Measurements from ENCODE around the gene IGLL5.
A peak's percentile ranks its signal among the peaks of the same experiment; 100 is the strongest.

IGLL5 gene

DNA sequence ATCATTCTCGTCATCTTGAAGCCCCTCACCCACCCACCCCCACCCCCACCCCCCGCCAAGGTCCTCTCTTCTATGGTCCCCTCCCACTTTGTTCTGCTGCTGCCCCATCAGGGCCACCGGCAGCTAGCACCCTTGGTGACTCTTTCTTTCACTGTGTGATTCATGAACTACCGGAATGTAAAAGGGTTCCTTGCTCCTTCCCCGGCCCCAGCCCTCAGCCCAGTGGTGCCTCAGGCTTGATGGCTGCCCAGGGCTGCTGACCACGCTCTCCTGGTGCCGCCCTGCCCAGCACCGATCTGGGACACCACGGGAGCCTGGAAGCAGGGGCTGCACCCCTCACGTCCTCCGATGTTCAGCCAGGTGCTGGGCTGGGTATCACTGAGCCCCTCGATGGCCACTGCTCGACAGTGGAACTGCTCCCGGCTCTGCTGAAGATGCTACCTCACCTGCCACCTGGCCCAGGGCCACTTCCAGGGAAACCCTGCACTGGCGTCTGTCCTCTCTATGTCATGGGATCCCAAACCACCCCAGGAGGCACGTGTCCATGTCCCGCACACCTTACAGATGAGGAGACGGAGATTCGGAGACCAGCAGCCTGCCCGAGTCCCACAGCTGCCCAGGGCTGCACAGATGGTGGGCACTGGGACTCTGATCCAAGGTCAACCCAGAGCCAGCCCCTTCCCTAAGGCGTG lies 39.7 kb downstream of the IGLL5 start:
- no peak for DNase-seq (ENCODE audit: low spot score)

DNA sequence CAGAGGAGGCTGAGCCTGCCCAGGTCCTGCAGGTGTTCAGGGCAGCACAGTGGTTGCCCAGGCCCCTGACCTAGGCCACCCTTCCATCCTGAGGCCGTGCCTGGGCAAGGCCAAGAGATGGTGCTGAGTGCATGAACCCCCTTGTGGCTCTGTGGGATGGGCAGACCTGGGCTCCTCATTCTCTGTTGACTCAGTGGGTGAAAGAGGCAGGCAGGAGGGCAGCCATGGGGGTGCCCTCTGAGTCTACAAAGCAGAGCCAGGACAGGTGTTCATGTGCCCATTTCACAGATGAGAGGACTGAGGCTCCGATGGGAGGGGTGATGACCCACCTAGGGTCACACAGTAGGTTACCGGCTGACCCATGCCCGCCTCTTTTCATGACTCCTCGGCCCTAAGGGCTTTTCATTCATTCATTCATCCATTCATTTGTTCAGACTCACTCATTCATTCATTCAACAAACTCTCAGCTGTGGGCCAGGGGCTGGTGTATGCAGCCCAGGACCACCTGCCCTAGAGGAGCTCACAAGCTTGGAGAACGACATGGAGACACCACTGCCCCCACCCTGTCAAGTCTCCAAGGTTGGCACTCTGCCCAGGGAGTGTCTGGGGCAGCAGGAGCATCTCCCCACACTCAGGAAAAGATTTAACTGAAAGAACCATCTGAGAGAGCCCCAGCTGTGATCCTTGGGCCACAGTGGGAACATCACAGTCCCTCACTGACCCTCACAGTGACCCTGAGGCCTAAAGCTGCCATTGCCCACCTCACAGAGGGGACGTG lies 40.5 kb downstream of the IGLL5 start:
- no peak for DNase-seq (ENCODE audit: low spot score)

DNA sequence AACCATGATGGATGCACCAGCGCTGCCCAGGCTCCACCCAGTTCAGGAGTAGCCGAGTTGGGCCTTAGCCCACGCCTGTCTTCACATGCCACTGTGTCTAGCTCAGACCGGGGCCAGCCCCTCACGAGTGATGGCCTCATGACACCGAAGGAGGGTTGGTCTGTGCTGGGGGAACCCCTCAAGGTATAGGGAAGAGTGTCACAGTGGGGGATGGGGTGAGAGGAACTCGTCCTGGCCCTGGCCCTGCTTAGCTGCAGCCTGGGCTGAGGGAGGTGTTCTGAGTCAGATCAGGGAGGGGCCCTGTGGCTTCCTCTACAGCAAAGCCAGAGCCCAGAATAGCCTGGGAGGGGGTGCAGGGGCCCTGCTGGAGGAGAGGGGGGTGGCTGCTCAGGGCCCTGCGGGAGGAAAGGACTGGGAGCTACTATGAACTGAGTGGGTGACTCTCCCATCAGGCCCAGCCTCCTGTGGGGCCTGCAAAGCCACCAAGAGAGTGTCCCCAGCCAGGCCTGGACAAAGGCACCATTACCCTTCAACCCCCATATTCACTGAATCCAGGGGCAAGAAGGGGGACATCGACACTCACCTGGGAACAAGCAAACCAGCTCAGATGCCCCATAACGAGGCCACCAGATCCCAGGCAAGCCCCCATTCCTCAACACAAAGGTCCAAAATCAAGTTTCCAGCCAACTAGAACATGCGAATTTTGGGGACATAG lies 41.2 kb downstream of the IGLL5 start:
- peak; percentile 64 for DNase-seq (ENCODE audit: low spot score)

DNA sequence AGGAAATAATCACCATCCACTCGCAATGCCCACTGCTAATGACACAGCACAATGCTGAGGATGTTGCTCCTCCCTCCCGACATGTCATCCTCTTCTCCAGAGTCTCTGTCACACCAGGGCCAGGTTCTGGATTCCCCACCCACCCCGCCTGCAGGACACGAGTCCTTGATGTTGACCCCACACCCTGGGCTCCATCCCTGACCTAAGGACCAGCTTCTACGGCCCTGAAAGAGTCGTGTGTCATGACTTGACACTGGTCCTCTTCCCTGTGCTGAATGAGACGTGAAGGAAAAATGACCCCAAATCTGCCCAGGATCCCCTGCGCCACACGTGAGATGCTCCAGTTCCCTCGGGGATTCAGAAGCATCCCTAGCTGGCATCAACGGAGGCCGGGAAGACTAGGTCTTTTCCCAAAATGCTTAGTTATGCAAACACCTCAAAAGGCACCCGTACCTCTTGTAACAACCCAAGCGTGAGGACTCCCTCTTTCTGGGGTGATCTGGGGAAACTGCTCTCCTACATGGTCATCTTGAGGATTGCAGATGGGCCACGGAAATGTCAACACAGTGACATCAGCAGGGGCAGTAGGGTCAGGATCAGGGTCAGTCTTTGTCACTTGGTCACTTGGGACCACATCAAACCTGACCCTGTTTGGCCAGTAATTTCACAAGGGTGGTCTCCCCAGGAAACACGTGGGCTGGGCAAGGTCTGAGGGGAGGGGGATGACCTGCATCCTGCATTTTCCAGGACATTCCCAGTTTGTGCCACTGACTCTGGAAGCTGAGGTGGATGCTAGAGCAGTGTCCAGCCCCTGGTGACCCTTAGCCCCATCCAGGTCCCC lies 42.0 kb downstream of the IGLL5 start:
- DNase-seq (ENCODE audit: low spot score) = no peak

DNA sequence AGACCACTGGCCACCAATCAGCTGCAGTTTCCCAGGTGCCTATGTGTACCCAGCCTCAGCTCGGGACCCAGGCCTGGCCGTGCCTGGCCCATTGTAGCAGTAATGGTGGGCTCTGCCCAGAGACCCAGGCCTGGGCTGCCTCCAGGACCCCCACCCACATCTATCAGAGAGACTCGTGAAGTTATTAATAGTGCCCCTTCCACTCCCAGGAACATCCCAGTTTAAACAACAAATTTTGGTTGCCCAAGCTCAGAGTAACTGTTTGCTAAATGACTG lies 42.5 kb downstream of the IGLL5 start:
- no peak for DNase-seq (ENCODE audit: low spot score)

DNA sequence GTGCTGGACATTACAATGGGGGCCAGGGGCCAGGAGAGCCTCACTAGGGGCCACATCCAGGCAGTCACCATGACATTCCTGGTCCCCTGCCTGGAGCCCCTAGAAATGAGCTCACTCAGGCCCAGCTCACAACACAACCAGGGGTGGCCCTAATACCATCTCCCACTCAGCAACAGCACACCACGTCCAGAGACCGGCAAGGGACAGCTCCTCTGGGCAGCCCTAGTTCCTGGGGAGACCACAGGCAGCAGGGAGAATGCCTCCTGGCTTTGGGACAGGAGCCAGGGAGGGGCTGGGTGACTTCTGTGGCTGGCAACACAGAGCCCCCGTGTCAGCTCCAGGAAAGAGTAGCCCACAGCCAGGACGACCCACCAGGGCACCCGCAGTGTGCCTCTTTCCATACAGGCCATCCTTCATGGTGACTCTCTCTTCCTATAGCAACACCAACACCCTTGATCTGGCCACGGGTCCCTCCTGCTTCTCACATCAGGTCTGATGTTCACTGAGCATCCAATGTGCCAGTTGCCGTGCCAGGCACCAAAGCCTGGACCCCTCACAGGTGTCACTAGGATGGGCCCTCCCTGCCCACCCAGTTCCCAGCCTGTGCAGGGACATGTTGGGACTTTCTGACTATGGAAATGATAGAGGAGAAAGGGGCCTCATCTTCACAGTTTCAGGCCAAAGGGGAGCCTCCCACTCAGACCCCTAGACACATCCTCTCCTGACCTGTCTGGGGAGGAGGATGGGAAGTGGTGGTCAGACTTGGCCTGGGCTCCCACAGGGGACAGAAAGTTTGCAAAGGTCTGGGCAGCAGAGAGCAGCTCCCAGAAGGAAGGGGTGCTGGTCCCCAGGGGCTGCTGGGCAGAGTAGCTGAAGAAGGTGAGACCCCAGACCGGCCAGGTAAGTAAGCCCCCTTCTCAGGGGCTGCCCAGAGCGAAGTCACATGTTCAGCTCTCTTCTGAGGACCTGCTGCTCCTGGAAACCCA lies 43.2 kb downstream of the IGLL5 start:
- no peak for DNase-seq (ENCODE audit: low spot score)

DNA sequence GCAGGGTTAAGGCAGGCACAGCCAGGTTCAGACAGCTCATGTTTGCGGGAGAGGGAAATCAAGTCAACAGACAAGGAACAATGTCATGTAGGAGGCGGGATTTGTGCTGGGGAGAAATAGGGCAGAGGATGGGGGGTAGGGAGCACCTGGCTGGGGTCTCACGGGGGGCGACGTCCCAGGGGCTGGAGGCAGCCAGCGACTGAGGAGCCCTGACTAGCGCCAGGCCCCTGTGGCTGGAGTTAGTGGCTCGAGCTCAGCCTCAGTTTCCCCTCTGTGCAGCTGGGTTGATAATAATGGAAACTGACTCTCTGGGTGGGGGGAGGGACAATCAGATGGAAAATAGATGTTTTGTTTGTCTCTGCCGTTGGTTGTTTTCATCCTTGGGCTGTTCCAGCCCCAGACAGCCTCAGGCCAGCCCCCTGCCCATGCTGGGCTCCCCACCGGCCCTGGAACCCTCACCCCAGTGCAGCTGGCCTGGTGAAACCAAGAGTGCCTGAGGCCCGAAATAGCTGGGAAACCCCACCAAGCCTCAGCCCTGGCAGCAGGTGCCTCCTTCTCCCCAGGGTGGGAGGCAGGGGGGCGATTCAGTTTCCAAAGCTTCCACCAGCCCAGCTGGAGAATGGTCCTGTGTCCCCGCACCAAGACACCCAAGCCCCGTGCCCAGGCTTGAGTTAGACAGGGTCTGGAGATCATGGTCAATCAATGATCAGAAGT lies 44.1 kb downstream of the IGLL5 start:
- no peak for DNase-seq (ENCODE audit: low spot score)

DNA sequence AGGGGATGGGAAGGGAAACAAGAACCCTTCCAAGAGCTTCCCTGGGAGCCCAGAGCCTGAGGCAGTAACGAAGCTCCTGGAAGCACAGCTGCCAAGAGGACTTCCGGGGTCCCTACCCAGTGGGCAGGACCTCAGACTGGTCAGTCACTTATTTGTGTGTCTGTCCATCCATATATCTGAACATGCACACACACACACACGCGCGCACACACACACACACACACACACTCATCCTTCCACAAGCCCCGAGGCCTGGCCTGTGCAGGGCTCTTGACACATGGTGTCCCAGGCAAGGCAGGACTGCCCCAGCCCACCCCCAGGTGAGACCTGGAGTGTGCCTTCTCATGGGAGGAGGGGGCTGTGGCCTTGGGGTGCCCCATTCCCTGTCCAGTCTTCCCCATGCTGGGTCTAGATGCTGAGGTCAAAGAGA lies 44.9 kb downstream of the IGLL5 start:
- DNase-seq (ENCODE audit: low spot score) = no peak

DNA sequence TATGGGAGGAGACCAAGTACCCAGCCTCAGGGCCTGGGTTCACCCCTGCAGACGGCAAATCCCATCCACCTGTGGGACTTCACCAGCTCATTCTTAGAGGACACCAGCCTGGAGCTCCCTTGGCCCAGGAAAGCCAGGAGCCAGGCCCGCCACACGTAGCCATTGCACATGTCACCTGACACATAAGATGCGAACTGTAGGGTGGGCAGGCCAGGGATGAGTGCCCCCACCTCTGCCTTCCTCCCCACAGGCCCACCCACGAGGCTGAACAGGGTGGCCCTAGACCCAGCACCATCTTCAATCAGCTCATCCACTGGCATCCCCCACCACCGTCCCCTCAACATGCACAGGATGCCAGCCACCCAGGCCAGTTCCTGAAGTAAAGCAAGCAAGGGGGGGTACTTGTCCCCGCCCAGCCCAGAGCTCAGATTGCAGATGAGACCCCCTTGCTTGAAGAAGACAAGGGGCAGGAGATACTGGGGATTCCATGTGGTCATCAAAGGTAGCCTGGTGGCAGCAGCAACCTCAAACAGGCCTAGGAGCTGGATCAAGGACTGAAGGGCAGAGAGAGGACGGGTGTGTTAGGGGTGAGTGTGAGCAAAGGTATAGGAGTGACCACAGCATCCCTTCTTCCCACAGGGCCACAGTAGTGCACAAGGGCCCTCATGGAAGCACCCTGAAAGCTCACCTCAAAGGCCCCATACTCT lies 45.6 kb downstream of the IGLL5 start:
- DNase-seq (ENCODE audit: low spot score) = no peak

DNA sequence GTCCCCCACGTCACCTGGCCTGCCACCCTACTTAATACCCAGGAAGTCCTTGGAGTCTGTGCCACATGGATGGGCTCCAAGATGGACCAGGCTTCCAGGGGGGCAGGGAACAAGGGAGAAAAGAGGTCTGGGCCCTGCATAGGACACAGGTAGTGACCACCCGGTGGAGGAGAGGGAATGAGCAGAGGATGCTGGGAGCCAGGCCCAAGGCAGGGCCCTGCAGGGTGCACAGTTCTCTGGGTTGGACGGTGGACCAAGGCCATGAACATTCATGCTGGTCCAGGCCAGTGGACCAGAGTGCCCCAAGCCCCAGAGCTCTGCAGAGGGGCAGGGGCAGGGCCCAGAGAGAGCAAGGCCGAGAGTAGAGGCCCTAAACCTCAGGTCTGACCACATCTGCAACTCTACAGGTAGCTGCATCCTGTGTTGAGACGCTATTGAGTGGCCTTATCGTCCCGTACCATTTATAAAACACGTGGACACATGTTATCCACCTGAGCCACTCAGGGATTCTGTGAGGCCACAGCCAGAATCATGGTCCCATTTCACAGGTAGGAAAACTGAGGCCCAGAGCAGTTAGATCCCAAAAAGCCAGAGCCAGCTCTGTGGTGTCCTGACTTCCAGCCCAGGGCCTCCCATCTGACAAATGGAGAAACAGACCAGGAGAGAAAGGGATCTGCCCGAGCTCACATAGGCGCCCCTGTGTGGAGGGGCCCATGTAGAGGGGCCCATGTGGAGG lies 46.4 kb downstream of the IGLL5 start:
- DNase-seq (ENCODE audit: low spot score) = no peak

DNA sequence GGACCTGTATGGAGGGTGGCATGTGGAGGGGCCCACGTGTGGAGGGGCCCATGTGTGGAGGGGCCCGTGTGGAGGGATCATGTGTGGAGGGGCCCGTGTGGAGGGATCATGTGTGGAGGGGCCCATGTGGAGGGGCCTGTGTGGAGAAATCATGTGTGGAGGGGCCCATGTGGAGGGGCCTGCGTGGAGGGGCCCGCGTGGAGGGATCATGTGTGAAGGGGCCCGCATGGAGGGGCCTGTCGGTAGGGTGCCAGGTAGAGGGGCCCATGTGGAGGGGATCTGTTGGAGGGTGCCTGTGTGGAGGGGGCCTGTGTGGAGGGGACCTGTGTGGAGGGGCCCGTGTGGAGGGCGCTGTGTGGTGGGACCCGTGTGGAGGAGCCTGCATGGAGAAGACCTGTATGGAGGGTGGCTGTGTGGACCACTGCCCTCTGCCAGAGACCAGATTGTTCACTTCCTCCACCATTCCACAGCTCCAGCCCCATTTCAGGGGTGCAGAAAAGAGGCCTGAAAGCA lies 47.0 kb downstream of the IGLL5 start:
- DNase-seq (ENCODE audit: low spot score) = no peak

DNA sequence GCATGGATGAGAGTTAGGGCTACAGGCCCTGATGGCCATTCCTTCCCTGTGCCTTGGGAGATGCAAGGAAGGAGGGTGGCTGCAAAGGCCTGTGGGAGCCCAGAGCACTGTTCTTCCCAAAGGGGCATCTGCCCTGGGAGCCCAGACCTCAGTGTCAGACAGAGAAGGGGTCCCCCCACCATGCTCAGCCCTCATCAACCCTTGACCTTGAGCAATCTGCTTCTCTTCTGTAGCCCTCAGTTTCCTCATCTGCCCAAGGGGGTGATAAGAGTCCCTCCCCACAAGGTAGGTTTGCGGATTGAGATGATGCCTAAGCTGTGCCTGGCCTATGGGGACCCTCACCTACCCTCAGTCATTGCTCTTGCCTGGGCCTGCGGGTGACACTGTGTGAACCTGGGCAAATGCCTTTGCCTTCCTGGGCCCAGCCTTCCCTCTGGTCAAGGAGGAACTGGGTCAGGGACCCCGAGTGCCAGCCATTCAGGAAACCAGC lies 47.5 kb downstream of the IGLL5 start:
- DNase-seq (ENCODE audit: low spot score) = no peak

DNA sequence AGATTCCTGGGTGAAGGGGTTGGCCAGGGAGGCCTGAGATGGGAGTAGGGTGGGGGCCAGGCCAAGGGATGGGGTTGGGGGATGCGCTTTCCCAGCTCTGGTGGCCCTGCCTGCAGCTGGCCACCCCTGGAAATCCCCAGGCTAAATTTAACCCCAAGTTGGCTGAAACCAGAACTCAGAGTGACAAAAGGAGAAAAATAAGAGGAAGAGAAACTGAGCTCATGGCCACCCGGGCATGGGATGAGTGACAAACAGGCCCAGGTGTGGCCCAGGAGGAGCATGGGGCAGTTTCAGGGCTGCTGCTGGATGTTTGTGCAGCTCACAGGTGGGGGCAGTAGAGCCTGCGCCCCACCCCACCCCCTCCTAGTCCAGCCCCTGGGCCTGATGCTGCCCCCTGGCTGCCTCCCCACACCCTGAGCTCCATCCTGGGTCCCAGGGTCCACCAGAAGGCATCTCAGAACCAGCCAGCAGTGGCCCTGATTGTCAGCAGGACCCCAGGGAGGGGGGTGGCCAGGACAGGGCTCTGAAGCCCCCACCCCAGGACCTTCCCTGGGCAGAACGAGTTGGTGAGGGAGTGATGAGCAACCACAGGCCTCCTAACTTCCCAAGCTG lies 48.0 kb downstream of the IGLL5 start:
- no peak for DNase-seq (ENCODE audit: low spot score)

DNA sequence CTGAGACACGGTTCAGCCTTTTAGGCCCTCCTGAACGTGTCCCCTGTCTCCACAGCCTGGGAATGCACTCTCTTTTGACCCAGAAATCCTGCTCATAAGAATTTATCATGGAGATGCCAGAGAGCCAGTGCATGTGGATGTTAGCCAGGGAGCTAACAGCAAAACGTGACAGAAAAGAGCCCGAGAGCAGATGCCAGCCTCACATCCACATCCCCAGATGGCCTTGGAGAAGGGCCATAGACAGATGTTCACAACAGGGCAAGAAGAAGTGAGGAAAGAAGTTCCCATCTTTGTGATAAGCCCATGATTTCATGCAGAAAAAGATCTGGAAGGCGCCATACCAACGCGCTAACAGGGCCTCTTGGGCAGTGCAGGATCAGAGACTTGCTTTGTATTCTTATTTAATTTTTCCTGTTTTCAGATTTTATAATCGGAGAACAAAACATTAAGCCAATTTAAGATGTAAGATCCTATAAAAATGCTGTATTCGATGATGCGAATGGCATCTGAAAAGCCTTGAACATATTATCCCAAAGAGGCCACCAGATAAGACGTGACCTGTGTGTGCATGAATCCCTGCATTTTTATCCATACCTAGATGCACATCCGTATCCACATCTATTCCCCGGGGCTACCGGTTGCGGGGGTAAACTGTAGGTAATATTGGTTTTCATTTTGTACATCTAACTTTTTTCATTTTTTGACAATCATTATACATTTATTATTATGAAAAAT lies 48.7 kb downstream of the IGLL5 start:
- no peak for DNase-seq (ENCODE audit: low spot score)

DNA sequence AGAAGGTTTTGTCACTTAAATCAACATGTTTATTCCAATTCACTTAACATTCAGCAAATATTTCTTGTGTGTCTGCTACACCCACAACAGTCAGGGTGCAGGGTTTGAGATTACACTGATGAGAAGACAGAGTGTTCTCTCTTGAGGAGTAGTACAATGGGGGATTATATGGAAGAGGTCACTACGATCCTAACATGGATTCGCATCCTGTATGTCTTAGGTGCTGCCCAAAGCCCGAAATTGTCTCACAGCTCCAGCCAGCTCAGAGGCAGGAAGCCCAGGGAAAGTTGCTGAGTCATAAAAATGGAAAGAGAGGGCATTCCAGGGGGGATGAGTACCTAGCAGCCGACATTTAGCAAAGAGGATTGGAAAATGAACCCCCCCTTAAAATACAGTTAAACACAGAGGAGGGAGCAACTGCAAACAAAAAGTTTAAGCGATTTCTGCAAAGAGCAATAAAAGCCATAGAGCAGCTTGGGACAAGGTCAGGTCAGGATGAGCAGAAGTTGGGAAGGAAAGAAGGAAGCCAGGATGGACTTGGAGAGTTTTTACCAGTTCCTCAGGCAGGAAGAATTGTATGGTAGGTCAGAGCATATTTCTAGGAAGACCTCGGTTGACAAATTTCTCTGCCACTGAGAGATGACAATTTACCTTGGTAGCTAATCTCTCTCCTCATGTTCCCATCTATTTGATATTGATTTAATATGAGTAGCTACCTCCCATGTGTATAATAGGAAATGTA lies 49.5 kb downstream of the IGLL5 start:
- DNase-seq (ENCODE audit: low spot score) = no peak

DNA sequence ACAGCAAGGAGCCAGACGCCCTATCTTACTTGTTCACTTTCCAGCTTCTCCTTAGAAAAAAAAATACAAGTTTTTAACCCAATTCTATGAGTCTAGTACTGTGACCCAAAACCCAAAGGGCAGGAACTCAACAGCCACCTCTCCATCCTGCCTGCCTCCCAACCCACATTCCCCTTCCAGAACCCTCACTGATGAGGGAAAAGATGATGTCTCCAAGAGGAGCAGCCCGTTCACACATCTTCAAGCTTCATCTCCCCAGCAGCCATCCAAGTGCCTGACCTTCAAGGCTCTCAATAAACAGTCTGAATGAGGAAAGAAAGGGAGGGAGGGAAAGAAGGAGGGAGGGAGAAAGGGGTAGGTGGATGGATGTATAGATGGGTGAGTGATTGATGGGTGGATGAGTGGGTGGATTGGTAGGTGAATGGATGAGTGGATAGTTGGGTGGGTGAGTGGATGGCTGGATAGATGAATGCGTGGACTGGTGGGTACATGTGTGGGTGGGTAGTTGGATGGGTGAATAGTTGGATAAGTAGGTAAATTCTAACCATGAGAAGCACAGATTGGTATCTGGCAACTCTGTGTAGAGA lies 50.4 kb downstream of the IGLL5 start:
- DNase-seq (ENCODE audit: low spot score) = no peak

All from AG08395 (cell line).